HL-60 (cell line): Measurements from ENCODE around the gene FAM53B.

ENCODE experiments used
- DNase-seq, 2 experiments: peaks; one replicate each; pipeline ENCODE4 v3.0.0-alpha.2; 2010 to 2020; ENCODE audit warnings: low read depth in 1 of 2, low spot score in 1 of 2
- H3K27ac ChIP-seq: fragments of 250-450 bp; sonication (Bioruptor Pico); replicated peaks from 2 replicates; pipeline ENCODE4 v1.5.1; 2020; ENCODE audit warnings: mild to moderate bottlenecking, moderate library complexity
- H3K27me3 ChIP-seq: fragments of 250-450 bp; sonication (Bioruptor Pico); 2 replicates; pipeline ENCODE4 v1.5.1; 2021; ENCODE audit warnings: mild to moderate bottlenecking, moderate library complexity; ENCODE audit not compliant: insufficient read depth, poor library complexity, severe bottlenecking
- H3K4me3 ChIP-seq: replicated peaks from 2 replicates; pipeline ENCODE4 v1.5.1; 2011; ENCODE audit warnings: mild to moderate bottlenecking, control low read depth, low read length; ENCODE audit not compliant: insufficient read depth
- CTCF ChIP-seq: IDR thresholded peaks from one replicate; pipeline ENCODE4 v1.5.1; 2011; ENCODE audit warnings: low read length, control low read depth, inconsistent platforms; ENCODE audit not compliant: insufficient read depth
- GABPA ChIP-seq: IDR thresholded peaks from 2 replicates; pipeline ENCODE4 v1.6.1; 2012; ENCODE audit warnings: low read depth
- POLR2AphosphoS5 ChIP-seq: IDR thresholded peaks from 2 replicates; pipeline ENCODE4 v1.6.1; 2012; ENCODE audit warnings: low read depth
- REST ChIP-seq: IDR thresholded peaks from 2 replicates; pipeline ENCODE4 v1.6.1; 2012; ENCODE audit warnings: low read depth; ENCODE audit not compliant: insufficient replicate concordance
- SPI1 ChIP-seq: IDR thresholded peaks from 2 replicates; pipeline ENCODE4 v1.6.1; 2012; ENCODE audit warnings: low read depth, mild to moderate bottlenecking, borderline replicate concordance

FAM53B gene

GRCh38 chr10:124665980-124666379 is 78.2 kb downstream of the FAM53B start:
- Histone ChIP-seq H3K27ac (no peak overlapping the region), H3K4me3 (no peak overlapping the region), H3K27me3 (no peaks in the 10 kb centered on the region)
- DNase-seq, result no peak
- TF ChIP-seq POLR2AphosphoS5 (no peak), GABPA (no peak), SPI1 (no peak), REST (no peak), CTCF (no peak)

- Histone ChIP-seq H3K27ac (no peak overlapping the region), H3K4me3 (no peak overlapping the region), H3K27me3 (no peaks in the 10 kb centered on the region)
- no peak for DNase-seq
- TF ChIP-seq SPI1 (no peak), GABPA (no peak), POLR2AphosphoS5 (no peak), CTCF (no peak), REST (no peak)
Measured at GRCh38 chr10:124665558-124665957, 78.6 kb downstream of the FAM53B start.

GRCh38 chr10:124665091-124665490 is 79.1 kb downstream of the FAM53B start:
- Histone ChIP-seq H3K27ac (no peak overlapping the region), H3K27me3 (no peaks in the 10 kb centered on the region), H3K4me3 (no peak overlapping the region)
- no peak for DNase-seq
- TF ChIP-seq CTCF, result no peak
- TF ChIP-seq SPI1, result no peak
- no peak for TF ChIP-seq REST
- TF ChIP-seq POLR2AphosphoS5, result no peak
- TF ChIP-seq GABPA, result no peak
